Loucy (cell line): Measurements from ENCODE around the gene ASPHD2.

ENCODE experiments used
- H2AFZ ChIP-seq: fragments of 200-600 bp; sonication (generic); 2 replicates; pipeline ENCODE4 v1.6.0; 2016; ENCODE audit warnings: antibody characterized with exemption, mild to moderate bottlenecking, low read length, moderate library complexity
- H3F3A ChIP-seq: fragments of 200-600 bp; 2 replicates; pipeline ENCODE4 v1.6.0; 2016; ENCODE audit warnings: antibody characterized with exemption, low read depth, mild to moderate bottlenecking
- H3K27me3 ChIP-seq: fragments of 200-600 bp; sonication (generic); 2 replicates; pipeline ENCODE4 v1.6.1; 2014; ENCODE audit warnings: low read length, mild to moderate bottlenecking; ENCODE audit not compliant: insufficient read depth, poor library complexity, severe bottlenecking
- H3K36me3 ChIP-seq: fragments of 200-600 bp; sonication (generic); 2 replicates; pipeline ENCODE4 v1.6.1; 2016; ENCODE audit warnings: low read length; ENCODE audit not compliant: insufficient read depth
- H3K4me1 ChIP-seq: fragments of 200-600 bp; sonication (generic); 2 replicates; pipeline ENCODE4 v1.5.1; 2014; ENCODE audit warnings: low read length, mild to moderate bottlenecking; ENCODE audit not compliant: insufficient read depth, poor library complexity, severe bottlenecking
- H3K4me2 ChIP-seq: fragments of 200-600 bp; sonication (generic); 2 replicates; pipeline ENCODE4 v1.6.0; 2014; ENCODE audit warnings: antibody characterized with exemption, low read length, low read depth, mild to moderate bottlenecking; ENCODE audit not compliant: poor library complexity, severe bottlenecking
- H3K4me3 ChIP-seq: fragments of 200-600 bp; sonication (generic); 2 replicates; pipeline ENCODE4 v1.5.1; 2014; ENCODE audit warnings: low read length, mild to moderate bottlenecking, mixed read lengths; ENCODE audit not compliant: poor library complexity, severe bottlenecking
- H3K79me2 ChIP-seq: fragments of 200-600 bp; sonication (generic); 2 replicates; pipeline ENCODE4 v1.6.1; 2014; ENCODE audit warnings: low read length; ENCODE audit not compliant: insufficient read depth
- H3K9ac ChIP-seq: fragments of 200-600 bp; sonication (generic); 2 replicates; pipeline ENCODE4 v1.6.0; 2014; ENCODE audit warnings: mild to moderate bottlenecking, low read depth, low read length, moderate library complexity; ENCODE audit not compliant: poor library complexity, severe bottlenecking
- H3K9me2 ChIP-seq: fragments of 200-600 bp; sonication (generic); replicated peaks from 2 replicates; pipeline ENCODE4 v1.6.1; 2016; ENCODE audit warnings: low read depth, low read length, mixed read lengths
- H3K9me3 ChIP-seq: fragments of 200-600 bp; sonication (generic); 2 replicates; pipeline ENCODE4 v1.6.1; 2014; ENCODE audit warnings: mild to moderate bottlenecking, antibody characterized with exemption, low read length, low read depth; ENCODE audit not compliant: insufficient read depth
- H4K20me1 ChIP-seq: fragments of 200-600 bp; sonication (generic); 2 replicates; pipeline ENCODE4 v1.6.0; 2014; ENCODE audit warnings: antibody characterized with exemption, low read length, mild to moderate bottlenecking; ENCODE audit not compliant: insufficient read depth, poor library complexity, severe bottlenecking
- CTCF ChIP-seq: fragments of 200-600 bp; sonication (generic); conservative IDR thresholded peaks from 2 replicates; pipeline ENCODE4 v1.5.1; 2014; ENCODE audit warnings: mild to moderate bottlenecking, antibody characterized with exemption, low read length
- EZH2phosphoT487 ChIP-seq: fragments of 200-600 bp; IDR thresholded peaks from 2 replicates; pipeline ENCODE4 v1.6.1; 2018; ENCODE audit warnings: antibody characterized with exemption, mild to moderate bottlenecking, moderate library complexity, borderline replicate concordance

Gene ASPHD2

GRCh38 chr22:26433805-26434204 lies 4.7 kb downstream of the ASPHD2 start:
- H3K4me1 ChIP-seq: peaks cover 22% of the 10 kb centered on the region
- H3K4me3 ChIP-seq: no peak overlapping the region
- no peaks in the 10 kb centered on the region for H3K79me2 ChIP-seq
- H2AFZ ChIP-seq: no peak overlapping the region
- H3K9me2 ChIP-seq: no peaks in the 10 kb centered on the region
- no peaks in the 10 kb centered on the region for H4K20me1 ChIP-seq
- H3F3A ChIP-seq: no peaks in the 10 kb centered on the region
- no peaks in the 10 kb centered on the region for H3K9me3 ChIP-seq
- no peaks in the 10 kb centered on the region for H3K27me3 ChIP-seq
- no peak overlapping the region for H3K9ac ChIP-seq
- TF ChIP-seq EZH2phosphoT487 (no peak), CTCF (no peak)
- H3K4me2 ChIP-seq: no peak overlapping the region
- H3K36me3 ChIP-seq: no peaks in the 10 kb centered on the region

GRCh38 chr22:26435327-26436093 lies 6.5 kb downstream of the ASPHD2 start:
- peaks cover 11% of the 10 kb centered on the region for H3K4me1 ChIP-seq
- H3K9ac ChIP-seq: no peak overlapping the region
- H3K27me3 ChIP-seq: no peaks in the 10 kb centered on the region
- H3K4me2 ChIP-seq: no peak overlapping the region
- H4K20me1 ChIP-seq: no peaks in the 10 kb centered on the region
- no peaks in the 10 kb centered on the region for H3K9me3 ChIP-seq
- H3K4me3 ChIP-seq: no peak overlapping the region
- H3K79me2 ChIP-seq: no peaks in the 10 kb centered on the region
- H2AFZ ChIP-seq: no peak overlapping the region
- H3K9me2 ChIP-seq: no peaks in the 10 kb centered on the region
- TF ChIP-seq EZH2phosphoT487: no peak
- no peak for TF ChIP-seq CTCF
- H3K36me3 ChIP-seq: no peaks in the 10 kb centered on the region
- H3F3A ChIP-seq: no peaks in the 10 kb centered on the region

- no peaks in the 10 kb centered on the region for H3K36me3 ChIP-seq
- no peak overlapping the region for H3K9ac ChIP-seq
- TF ChIP-seq EZH2phosphoT487 (no peak), CTCF (no peak)
- no peak overlapping the region for H3K4me3 ChIP-seq
- no peaks in the 10 kb centered on the region for H3K9me3 ChIP-seq
- H3K4me1 ChIP-seq: no peaks in the 10 kb centered on the region
- H3K27me3 ChIP-seq: no peaks in the 10 kb centered on the region
- H2AFZ ChIP-seq: no peak overlapping the region
- H4K20me1 ChIP-seq: no peaks in the 10 kb centered on the region
- no peak overlapping the region for H3K4me2 ChIP-seq
- H3K79me2 ChIP-seq: no peaks in the 10 kb centered on the region
- no peaks in the 10 kb centered on the region for H3F3A ChIP-seq
- H3K9me2 ChIP-seq: no peaks in the 10 kb centered on the region
Measured at GRCh38 chr22:26436903-26437515, 7.9 kb downstream of the ASPHD2 start.
